Loucy (cell line): ENCODE results near the gene FRMD1.

Source experiments
- H2AFZ ChIP-seq: fragments of 200-600 bp; sonication (generic); 2 replicates; pipeline ENCODE4 v1.6.0; 2016; ENCODE audit warnings: antibody characterized with exemption, mild to moderate bottlenecking, low read length, moderate library complexity
- H3F3A ChIP-seq: fragments of 200-600 bp; 2 replicates; pipeline ENCODE4 v1.6.0; 2016; ENCODE audit warnings: antibody characterized with exemption, low read depth, mild to moderate bottlenecking
- H3K27me3 ChIP-seq: fragments of 200-600 bp; sonication (generic); 2 replicates; pipeline ENCODE4 v1.6.1; 2014; ENCODE audit warnings: low read length, mild to moderate bottlenecking; ENCODE audit not compliant: insufficient read depth, poor library complexity, severe bottlenecking
- H3K36me3 ChIP-seq: fragments of 200-600 bp; sonication (generic); 2 replicates; pipeline ENCODE4 v1.6.1; 2016; ENCODE audit warnings: low read length; ENCODE audit not compliant: insufficient read depth
- H3K4me1 ChIP-seq: fragments of 200-600 bp; sonication (generic); 2 replicates; pipeline ENCODE4 v1.5.1; 2014; ENCODE audit warnings: low read length, mild to moderate bottlenecking; ENCODE audit not compliant: insufficient read depth, poor library complexity, severe bottlenecking
- H3K4me2 ChIP-seq: fragments of 200-600 bp; sonication (generic); 2 replicates; pipeline ENCODE4 v1.6.0; 2014; ENCODE audit warnings: antibody characterized with exemption, low read length, low read depth, mild to moderate bottlenecking; ENCODE audit not compliant: poor library complexity, severe bottlenecking
- H3K4me3 ChIP-seq: fragments of 200-600 bp; sonication (generic); 2 replicates; pipeline ENCODE4 v1.5.1; 2014; ENCODE audit warnings: low read length, mild to moderate bottlenecking, mixed read lengths; ENCODE audit not compliant: poor library complexity, severe bottlenecking
- H3K79me2 ChIP-seq: fragments of 200-600 bp; sonication (generic); 2 replicates; pipeline ENCODE4 v1.6.1; 2014; ENCODE audit warnings: low read length; ENCODE audit not compliant: insufficient read depth
- H3K9ac ChIP-seq: fragments of 200-600 bp; sonication (generic); 2 replicates; pipeline ENCODE4 v1.6.0; 2014; ENCODE audit warnings: mild to moderate bottlenecking, low read depth, low read length, moderate library complexity; ENCODE audit not compliant: poor library complexity, severe bottlenecking
- H3K9me2 ChIP-seq: fragments of 200-600 bp; sonication (generic); replicated peaks from 2 replicates; pipeline ENCODE4 v1.6.1; 2016; ENCODE audit warnings: low read depth, low read length, mixed read lengths
- H3K9me3 ChIP-seq: fragments of 200-600 bp; sonication (generic); 2 replicates; pipeline ENCODE4 v1.6.1; 2014; ENCODE audit warnings: mild to moderate bottlenecking, antibody characterized with exemption, low read length, low read depth; ENCODE audit not compliant: insufficient read depth
- H4K20me1 ChIP-seq: fragments of 200-600 bp; sonication (generic); 2 replicates; pipeline ENCODE4 v1.6.0; 2014; ENCODE audit warnings: antibody characterized with exemption, low read length, mild to moderate bottlenecking; ENCODE audit not compliant: insufficient read depth, poor library complexity, severe bottlenecking
- CTCF ChIP-seq: fragments of 200-600 bp; sonication (generic); conservative IDR thresholded peaks from 2 replicates; pipeline ENCODE4 v1.5.1; 2014; ENCODE audit warnings: mild to moderate bottlenecking, antibody characterized with exemption, low read length
- EZH2phosphoT487 ChIP-seq: fragments of 200-600 bp; IDR thresholded peaks from 2 replicates; pipeline ENCODE4 v1.6.1; 2018; ENCODE audit warnings: antibody characterized with exemption, mild to moderate bottlenecking, moderate library complexity, borderline replicate concordance

FRMD1 gene

DNA sequence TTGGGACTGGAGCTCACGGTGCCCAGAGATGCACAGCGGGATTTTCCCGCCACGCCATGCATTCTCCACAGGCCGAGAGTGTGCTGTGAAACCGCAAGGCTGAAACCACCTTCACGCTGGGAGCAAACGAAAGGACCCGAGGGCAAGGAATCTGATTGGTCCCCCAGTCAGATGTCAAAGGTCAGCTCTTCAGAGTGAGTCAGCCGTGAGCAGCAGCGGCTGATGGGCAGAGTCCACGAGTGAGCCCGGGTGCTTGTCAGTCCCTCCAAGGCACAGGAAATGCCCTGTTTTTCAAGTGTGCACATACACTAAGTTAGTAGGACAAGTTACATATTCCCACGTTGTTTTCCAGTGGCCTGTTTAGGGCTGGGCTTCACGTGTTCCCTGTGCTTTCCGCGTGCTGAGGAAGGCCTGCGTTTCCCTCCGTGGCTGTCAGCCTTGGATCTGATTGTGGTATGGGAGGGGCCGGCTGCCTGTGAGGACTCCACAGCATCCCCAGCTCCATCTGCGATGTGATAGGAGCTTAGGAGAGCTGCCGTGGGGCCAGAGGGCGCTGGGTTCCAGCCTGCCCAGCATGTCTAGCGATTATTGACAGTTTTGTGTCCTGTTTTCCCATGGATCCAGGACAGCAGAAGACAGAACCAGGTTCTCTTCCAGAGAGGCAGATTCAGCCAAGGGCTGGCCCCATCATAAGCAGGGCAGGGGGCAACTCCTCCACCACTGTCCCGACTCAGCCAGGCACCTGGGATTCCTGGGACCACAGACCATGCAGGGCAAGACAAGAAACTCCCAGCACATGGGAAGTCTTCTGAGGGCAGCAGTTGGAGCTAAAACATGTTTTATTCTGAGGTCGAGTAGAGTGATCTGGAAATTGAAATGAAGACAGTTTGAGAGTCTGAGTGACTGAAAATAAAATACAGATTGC lies 38.2 kb upstream of the FRMD1 start:
- Histone ChIP-seq H3K4me1 (no peaks in the 10 kb centered on the region), H2AFZ (no peak overlapping the region), H3F3A (no peaks in the 10 kb centered on the region), H3K9ac (no peak overlapping the region), H3K9me3 (peaks cover 17% of the 10 kb centered on the region; the same call in 1 of the 2 replicates), H3K27me3 (no peaks in the 10 kb centered on the region), H3K36me3 (no peaks in the 10 kb centered on the region), H3K9me2 (no peaks in the 10 kb centered on the region), H3K79me2 (no peaks in the 10 kb centered on the region), H3K4me2 (no peak overlapping the region), H3K4me3 (no peak overlapping the region), H4K20me1 (no peaks in the 10 kb centered on the region)
- TF ChIP-seq EZH2phosphoT487 (no peak), CTCF (no peak)

- no peak overlapping the region for H3K4me3 ChIP-seq
- no peaks in the 10 kb centered on the region for H3F3A ChIP-seq
- H3K79me2 ChIP-seq, result no peaks in the 10 kb centered on the region
- TF ChIP-seq CTCF, result no peak
- no peak for TF ChIP-seq EZH2phosphoT487
- peaks cover 15% of the 10 kb centered on the region; the same call in 1 of the 2 replicates for H3K9me3 ChIP-seq
- H2AFZ ChIP-seq, result no peak overlapping the region
- no peaks in the 10 kb centered on the region for H3K27me3 ChIP-seq
- no peaks in the 10 kb centered on the region for H4K20me1 ChIP-seq
- H3K4me1 ChIP-seq, result no peaks in the 10 kb centered on the region
- no peak overlapping the region for H3K4me2 ChIP-seq
- no peaks in the 10 kb centered on the region for H3K9me2 ChIP-seq
- no peak overlapping the region for H3K9ac ChIP-seq
- no peaks in the 10 kb centered on the region for H3K36me3 ChIP-seq
These were observed 37.5 kb upstream of the FRMD1 start for GRCh38 chr6:168116438-168116974.

DNA sequence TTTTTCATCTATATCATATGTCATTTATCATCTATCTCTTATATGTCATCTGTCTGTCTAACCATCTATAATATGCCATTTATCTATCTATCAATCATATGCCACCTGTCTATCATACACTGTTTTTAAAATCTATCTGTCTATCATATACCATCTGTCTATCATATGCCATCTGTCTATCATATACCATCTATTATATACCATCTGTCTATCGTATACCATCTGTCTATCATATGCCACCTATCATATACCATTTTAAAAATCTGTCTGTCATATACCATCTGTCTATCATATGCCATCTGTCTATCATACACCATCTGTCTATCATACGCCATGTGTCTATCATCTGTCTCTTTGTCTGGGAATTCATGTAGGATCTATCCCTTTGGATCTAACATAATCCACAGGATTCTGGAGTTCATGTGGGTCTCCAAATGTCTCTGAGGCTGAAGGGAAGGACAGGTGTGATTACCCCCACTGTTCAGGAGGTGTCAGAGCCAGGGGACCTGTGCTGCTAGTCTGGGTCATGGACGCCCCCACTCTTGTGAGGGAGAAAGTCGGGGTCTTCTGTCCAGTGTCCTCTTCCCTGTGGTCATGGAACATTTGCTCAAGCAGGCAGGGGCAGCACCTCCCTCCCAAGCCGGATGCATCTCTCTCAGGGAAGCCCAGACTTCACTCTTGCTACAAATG lies 36.9 kb upstream of the FRMD1 start:
- Histone ChIP-seq H3K9me2 (no peaks in the 10 kb centered on the region), H3K4me3 (no peak overlapping the region), H3K4me2 (no peak overlapping the region), H3K36me3 (no peaks in the 10 kb centered on the region), H4K20me1 (no peaks in the 10 kb centered on the region), H3K9me3 (peaks cover 14% of the 10 kb centered on the region; the same call in 1 of the 2 replicates), H3K9ac (no peak overlapping the region), H3K4me1 (no peaks in the 10 kb centered on the region), H3K27me3 (no peaks in the 10 kb centered on the region), H2AFZ (no peak overlapping the region), H3F3A (no peaks in the 10 kb centered on the region), H3K79me2 (no peaks in the 10 kb centered on the region)
- TF ChIP-seq EZH2phosphoT487 (no peak), CTCF (no peak)
